HL-60 (cell line): ENCODE measurements around the gene ZNF648.

ENCODE experiments used
- DNase-seq, 2 experiments: peaks; one replicate each; pipeline ENCODE4 v3.0.0-alpha.2; 2010 to 2020; ENCODE audit warnings: low read depth in 1 of 2, low spot score in 1 of 2
- H3K27ac ChIP-seq: fragments of 250-450 bp; sonication (Bioruptor Pico); replicated peaks from 2 replicates; pipeline ENCODE4 v1.5.1; 2020; ENCODE audit warnings: mild to moderate bottlenecking, moderate library complexity
- H3K27me3 ChIP-seq: fragments of 250-450 bp; sonication (Bioruptor Pico); 2 replicates; pipeline ENCODE4 v1.5.1; 2021; ENCODE audit warnings: mild to moderate bottlenecking, moderate library complexity; ENCODE audit not compliant: insufficient read depth, poor library complexity, severe bottlenecking
- H3K4me3 ChIP-seq: replicated peaks from 2 replicates; pipeline ENCODE4 v1.5.1; 2011; ENCODE audit warnings: mild to moderate bottlenecking, control low read depth, low read length; ENCODE audit not compliant: insufficient read depth
- CTCF ChIP-seq: IDR thresholded peaks from one replicate; pipeline ENCODE4 v1.5.1; 2011; ENCODE audit warnings: low read length, control low read depth, inconsistent platforms; ENCODE audit not compliant: insufficient read depth
- GABPA ChIP-seq: IDR thresholded peaks from 2 replicates; pipeline ENCODE4 v1.6.1; 2012; ENCODE audit warnings: low read depth
- POLR2AphosphoS5 ChIP-seq: IDR thresholded peaks from 2 replicates; pipeline ENCODE4 v1.6.1; 2012; ENCODE audit warnings: low read depth
- REST ChIP-seq: IDR thresholded peaks from 2 replicates; pipeline ENCODE4 v1.6.1; 2012; ENCODE audit warnings: low read depth; ENCODE audit not compliant: insufficient replicate concordance
- SPI1 ChIP-seq: IDR thresholded peaks from 2 replicates; pipeline ENCODE4 v1.6.1; 2012; ENCODE audit warnings: low read depth, mild to moderate bottlenecking, borderline replicate concordance

The ZNF648 gene

GRCh38 chr1:182065126-182065845, 3.8 kb upstream of the ZNF648 start:
- TF ChIP-seq REST (no peak), POLR2AphosphoS5 (no peak), CTCF (no peak), SPI1 (no peak), GABPA (no peak)
- DNase-seq, result no peak
- Histone ChIP-seq H3K27ac (no peak overlapping the region), H3K4me3 (no peak overlapping the region), H3K27me3 (no peaks in the 10 kb centered on the region)

- no peak for DNase-seq
- no peak for TF ChIP-seq GABPA
- no peak for TF ChIP-seq SPI1
- no peak for TF ChIP-seq CTCF
- no peak for TF ChIP-seq REST
- TF ChIP-seq POLR2AphosphoS5, result no peak
- no peak overlapping the region for H3K4me3 ChIP-seq
- H3K27ac ChIP-seq, result no peak overlapping the region
- no peaks in the 10 kb centered on the region for H3K27me3 ChIP-seq
Measured at GRCh38 chr1:182064611-182065010, 3.1 kb upstream of the ZNF648 start.

GRCh38 chr1:182062223-182062622, 711 bp upstream of the ZNF648 start:
- H3K27ac ChIP-seq, result no peak overlapping the region
- DNase-seq, result no peak
- H3K4me3 ChIP-seq, result no peak overlapping the region
- no peak for TF ChIP-seq GABPA
- TF ChIP-seq REST, result no peak
- no peak for TF ChIP-seq CTCF
- no peak for TF ChIP-seq POLR2AphosphoS5
- no peak for TF ChIP-seq SPI1
- no peaks in the 10 kb centered on the region for H3K27me3 ChIP-seq
